ENCODE data around the gene CLIP1. TPM values are rescaled to one million over a fixed set of nuclear protein-coding genes. Genes with fewer than 3 reads are reported as not detected.

CLIP1 gene
- total RNA-seq, 1 donor from 2014 or later, result 70.0 TPM

DNA sequence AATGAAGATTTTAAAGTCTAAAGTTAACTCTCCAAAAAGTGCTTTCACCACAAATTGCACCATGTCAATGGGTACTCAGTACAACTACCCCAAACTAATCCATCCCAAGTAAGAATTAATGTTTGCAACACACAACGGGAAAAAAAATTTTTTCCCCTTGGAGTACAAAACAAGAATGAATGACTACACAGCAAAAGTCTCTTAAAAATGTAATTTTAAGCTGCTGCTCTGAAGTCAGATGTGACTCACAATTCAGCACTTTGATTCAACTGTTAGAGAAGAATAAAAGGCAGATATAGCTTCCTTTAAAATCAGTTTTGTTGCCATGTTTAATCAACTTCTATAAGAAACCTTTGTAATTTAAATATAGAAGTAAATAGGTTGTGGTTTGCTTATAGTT is 113.7 kb downstream of the CLIP1 start:
- no peak overlapping the region for H3K9ac ChIP-seq (ENCODE audit: low read length)
- no peaks in the 10 kb centered on the region for H3K9me3 ChIP-seq (ENCODE audit: insufficient read depth, low read depth, low read length)
- peaks cover 6% of the 10 kb centered on the region for H3K36me3 ChIP-seq (ENCODE audit: insufficient read depth, low read length)
- no peak overlapping the region for H3K4me3 ChIP-seq (ENCODE audit: insufficient read depth, low read depth, low read length)
- Mint-ChIP-seq H3K4me1 (ENCODE audit: low read depth, unreplicated experiment) (peaks cover 14% of the 10 kb centered on the region), H3K27ac (ENCODE audit: unreplicated experiment) (no peak overlapping the region), H3K36me3 (ENCODE audit: low read depth, unreplicated experiment) (peaks cover 8% of the 10 kb centered on the region), H3K27me3 (ENCODE audit: low read depth, unreplicated experiment) (no peaks in the 10 kb centered on the region), H3K4me3 (ENCODE audit: unreplicated experiment) (no peak overlapping the region), H3K9me3 (ENCODE audit: unreplicated experiment) (no peaks in the 10 kb centered on the region)
- no peak overlapping the region for H2AFZ ChIP-seq (ENCODE audit: low read depth, low read length)
- H3K4me1 ChIP-seq (ENCODE audit: insufficient read depth, low read length), result no peaks in the 10 kb centered on the region
- peak; percentile 34 for DNase-seq (ENCODE audit: low read depth)
- no peaks in the 10 kb centered on the region for H3K79me2 ChIP-seq (ENCODE audit: insufficient read depth, low read length)
- H3K27ac ChIP-seq (ENCODE audit: low read depth, low read length), result no peak overlapping the region
- H3K4me2 ChIP-seq (ENCODE audit: low read length), result no peak overlapping the region
- H4K20me1 ChIP-seq (ENCODE audit: insufficient read depth, low read length), result peaks cover 5% of the 10 kb centered on the region
- H3K27me3 ChIP-seq (ENCODE audit: insufficient read depth, low read length), result no peaks in the 10 kb centered on the region
- FAIRE-seq, result no peak
- no peak for TF ChIP-seq EZH2 (IDR thresholded peaks at IDR 0.05; ENCODE audit: insufficient read depth, low read length)
- TF ChIP-seq, protein P1, sequence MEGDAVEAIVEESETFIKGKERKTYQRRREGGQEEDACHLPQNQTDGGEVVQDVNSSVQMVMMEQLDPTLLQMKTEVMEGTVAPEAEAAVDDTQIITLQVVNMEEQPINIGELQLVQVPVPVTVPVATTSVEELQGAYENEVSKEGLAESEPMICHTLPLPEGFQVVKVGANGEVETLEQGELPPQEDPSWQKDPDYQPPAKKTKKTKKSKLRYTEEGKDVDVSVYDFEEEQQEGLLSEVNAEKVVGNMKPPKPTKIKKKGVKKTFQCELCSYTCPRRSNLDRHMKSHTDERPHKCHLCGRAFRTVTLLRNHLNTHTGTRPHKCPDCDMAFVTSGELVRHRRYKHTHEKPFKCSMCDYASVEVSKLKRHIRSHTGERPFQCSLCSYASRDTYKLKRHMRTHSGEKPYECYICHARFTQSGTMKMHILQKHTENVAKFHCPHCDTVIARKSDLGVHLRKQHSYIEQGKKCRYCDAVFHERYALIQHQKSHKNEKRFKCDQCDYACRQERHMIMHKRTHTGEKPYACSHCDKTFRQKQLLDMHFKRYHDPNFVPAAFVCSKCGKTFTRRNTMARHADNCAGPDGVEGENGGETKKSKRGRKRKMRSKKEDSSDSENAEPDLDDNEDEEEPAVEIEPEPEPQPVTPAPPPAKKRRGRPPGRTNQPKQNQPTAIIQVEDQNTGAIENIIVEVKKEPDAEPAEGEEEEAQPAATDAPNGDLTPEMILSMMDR (IDR thresholded peaks at IDR 0.05; ENCODE audit: insufficient read depth, low read depth, low read length), result no peak

GRCh38 chr12:122306407-122306806 is 116.1 kb downstream of the CLIP1 start:
- no peaks in the 10 kb centered on the region for H3K9me3 Mint-ChIP-seq (ENCODE audit: unreplicated experiment)
- Histone ChIP-seq H3K4me2 (ENCODE audit: low read length) (no peak overlapping the region), H4K20me1 (ENCODE audit: insufficient read depth, low read length) (peaks cover 5% of the 10 kb centered on the region), H3K9me3 (ENCODE audit: insufficient read depth, low read depth, low read length) (no peaks in the 10 kb centered on the region), H2AFZ (ENCODE audit: low read depth, low read length) (no peak overlapping the region), H3K27me3 (ENCODE audit: insufficient read depth, low read length) (no peaks in the 10 kb centered on the region), H3K4me3 (ENCODE audit: insufficient read depth, low read depth, low read length) (no peak overlapping the region), H3K9ac (ENCODE audit: low read length) (no peak overlapping the region), H3K4me1 (ENCODE audit: insufficient read depth, low read length) (no peaks in the 10 kb centered on the region), H3K27ac (ENCODE audit: low read depth, low read length) (no peak overlapping the region), H3K36me3 (ENCODE audit: insufficient read depth, low read length) (peaks cover 14% of the 10 kb centered on the region), H3K79me2 (ENCODE audit: insufficient read depth, low read length) (no peaks in the 10 kb centered on the region)
- H3K4me1 Mint-ChIP-seq (ENCODE audit: low read depth, unreplicated experiment), result peaks cover 14% of the 10 kb centered on the region
- FAIRE-seq (no peak), DNase-seq (ENCODE audit: low read depth) (no peak)
- H3K4me3 Mint-ChIP-seq (ENCODE audit: unreplicated experiment), result no peak overlapping the region
- no peaks in the 10 kb centered on the region for H3K27me3 Mint-ChIP-seq (ENCODE audit: low read depth, unreplicated experiment)
- no peak for TF ChIP-seq EZH2 (IDR thresholded peaks at IDR 0.05; ENCODE audit: insufficient read depth, low read length)
- TF ChIP-seq, protein P1 (IDR thresholded peaks at IDR 0.05; ENCODE audit: insufficient read depth, low read depth, low read length), result no peak
- no peak overlapping the region for H3K27ac Mint-ChIP-seq (ENCODE audit: unreplicated experiment)
- peaks cover 13% of the 10 kb centered on the region for H3K36me3 Mint-ChIP-seq (ENCODE audit: low read depth, unreplicated experiment)

- Mint-ChIP-seq H3K27me3 (ENCODE audit: low read depth, unreplicated experiment) (no peaks in the 10 kb centered on the region), H3K4me3 (ENCODE audit: unreplicated experiment) (no peak overlapping the region), H3K9me3 (ENCODE audit: unreplicated experiment) (no peaks in the 10 kb centered on the region), H3K27ac (ENCODE audit: unreplicated experiment) (no peak overlapping the region), H3K36me3 (ENCODE audit: low read depth, unreplicated experiment) (peaks cover 13% of the 10 kb centered on the region), H3K4me1 (ENCODE audit: low read depth, unreplicated experiment) (peaks cover 14% of the 10 kb centered on the region)
- no peaks in the 10 kb centered on the region for H3K9me3 ChIP-seq (ENCODE audit: insufficient read depth, low read depth, low read length)
- DNase-seq (ENCODE audit: low read depth) (no peak), FAIRE-seq (no peak)
- no peak overlapping the region for H3K4me2 ChIP-seq (ENCODE audit: low read length)
- no peaks in the 10 kb centered on the region for H3K79me2 ChIP-seq (ENCODE audit: insufficient read depth, low read length)
- no peak overlapping the region for H3K4me3 ChIP-seq (ENCODE audit: insufficient read depth, low read depth, low read length)
- TF ChIP-seq, protein P1 (IDR thresholded peaks at IDR 0.05; ENCODE audit: insufficient read depth, low read depth, low read length), result no peak
- TF ChIP-seq EZH2 (IDR thresholded peaks at IDR 0.05; ENCODE audit: insufficient read depth, low read length), result no peak
- H2AFZ ChIP-seq (ENCODE audit: low read depth, low read length), result no peak overlapping the region
- peaks cover 14% of the 10 kb centered on the region for H3K36me3 ChIP-seq (ENCODE audit: insufficient read depth, low read length)
- H3K27ac ChIP-seq (ENCODE audit: low read depth, low read length), result no peak overlapping the region
- peaks cover 5% of the 10 kb centered on the region for H4K20me1 ChIP-seq (ENCODE audit: insufficient read depth, low read length)
- no peaks in the 10 kb centered on the region for H3K4me1 ChIP-seq (ENCODE audit: insufficient read depth, low read length)
- no peaks in the 10 kb centered on the region for H3K27me3 ChIP-seq (ENCODE audit: insufficient read depth, low read length)
- H3K9ac ChIP-seq (ENCODE audit: low read length), result no peak overlapping the region
Measured at GRCh38 chr12:122304924-122305323, 117.5 kb downstream of the CLIP1 start.
